HG03060 (cell line): ENCODE results near the gene B3GNT5.

Experiments used
- ATAC-seq: cut with Tn5 transposase; IDR thresholded peaks from one replicate; pipeline ENCODE4 v1.9.1; 2021; ENCODE audit warnings: low read depth, moderate number of reproducible peaks; ENCODE audit not compliant: unreplicated experiment

Gene B3GNT5

DNA sequence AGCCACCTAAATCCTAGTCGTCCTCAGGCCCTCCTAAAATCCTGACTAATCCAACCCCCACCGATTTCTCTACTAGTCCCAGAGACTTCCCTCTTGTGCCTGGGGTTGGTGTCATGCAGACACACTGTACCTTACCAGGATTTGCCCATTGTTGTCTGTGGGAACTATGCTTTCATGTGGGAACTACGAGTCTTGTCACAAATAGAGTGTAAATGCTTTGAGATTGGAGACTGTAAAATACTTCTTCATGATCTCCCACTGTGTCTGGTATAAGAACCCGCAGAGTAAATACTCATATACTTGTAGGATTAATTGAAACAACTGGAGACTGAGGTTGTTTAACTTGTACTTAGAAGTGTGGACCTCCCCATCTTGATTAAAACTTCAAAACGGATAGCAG is 11.2 kb downstream of the B3GNT5 start:
- ATAC-seq, result no peak

DNA sequence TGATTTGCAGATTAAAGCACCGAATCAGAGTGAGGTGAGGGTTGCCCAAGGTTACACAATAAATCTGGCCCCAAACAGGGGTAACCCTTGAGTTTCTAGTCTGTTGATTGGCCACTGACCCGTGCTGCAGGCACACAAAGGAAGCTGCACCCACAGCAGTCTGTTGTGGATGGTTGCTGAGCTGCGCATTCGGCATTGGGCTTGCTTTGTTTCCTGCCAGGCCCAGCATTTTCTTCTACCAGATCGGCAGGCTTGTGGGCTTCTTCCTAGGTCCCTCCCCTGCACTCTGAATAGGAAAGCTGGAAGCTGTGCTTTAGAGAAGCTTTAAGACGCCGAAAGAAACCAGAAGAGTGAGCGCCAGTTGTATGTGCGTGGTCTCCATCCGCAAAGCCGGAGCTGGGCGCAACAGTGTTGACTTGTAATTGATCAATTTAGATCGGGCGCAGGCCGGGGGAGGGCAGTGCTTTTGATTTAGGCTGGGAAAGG is 12.1 kb downstream of the B3GNT5 start:
- no peak for ATAC-seq

DNA sequence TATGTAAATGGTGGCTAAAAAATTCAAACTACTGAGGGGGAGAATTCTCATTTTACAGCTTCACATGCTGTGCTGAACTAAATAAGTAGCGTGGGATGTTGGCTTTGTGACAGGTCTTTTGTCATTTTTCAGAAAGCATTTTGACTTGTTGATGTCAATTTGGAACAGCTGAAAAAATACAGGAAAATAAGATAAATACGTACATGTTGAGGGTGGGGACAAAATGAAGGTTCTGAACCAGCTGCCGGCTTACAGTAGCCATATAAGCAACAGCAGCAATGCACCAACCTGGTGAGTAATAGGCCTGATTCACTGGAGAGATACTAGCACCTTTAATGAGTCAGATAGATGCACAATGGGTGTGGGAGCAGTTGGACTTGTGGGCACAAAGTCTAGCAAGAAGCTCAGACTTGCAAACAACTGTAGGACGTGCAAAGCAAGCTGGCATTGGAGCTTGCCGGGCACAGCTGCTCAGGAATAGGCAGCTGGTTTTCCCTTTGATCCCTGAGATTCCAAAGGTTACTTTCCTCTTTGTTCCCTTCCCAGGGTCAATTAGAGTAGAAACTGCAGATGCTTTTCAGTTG is 12.9 kb downstream of the B3GNT5 start:
- ATAC-seq, result no peak

- no peak for ATAC-seq
Measured at GRCh38 chr3:183266454-183266853, 13.4 kb downstream of the B3GNT5 start.

DNA sequence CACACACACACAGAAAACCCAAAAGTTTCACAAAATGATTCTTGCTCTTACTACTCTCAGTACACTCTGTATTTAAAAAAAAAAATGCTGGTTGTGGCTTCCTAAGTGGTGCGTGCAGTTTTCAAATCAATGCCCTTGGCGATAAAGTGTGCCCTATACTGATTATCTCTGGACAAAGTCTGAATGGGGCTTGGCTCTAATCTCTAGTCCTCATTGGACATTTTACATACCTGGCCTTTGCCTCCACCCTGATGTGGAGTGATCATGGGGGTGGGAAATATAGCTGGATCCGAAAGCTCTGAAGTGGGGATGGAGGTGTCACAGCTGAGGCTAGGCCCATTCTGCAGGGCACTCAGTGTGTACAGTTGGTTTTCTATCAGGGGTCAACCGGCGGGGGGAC is 14.1 kb downstream of the B3GNT5 start:
- ATAC-seq, result no peak

GRCh38 chr3:183268366-183268765 is 15.3 kb downstream of the B3GNT5 start:
- no peak for ATAC-seq

DNA sequence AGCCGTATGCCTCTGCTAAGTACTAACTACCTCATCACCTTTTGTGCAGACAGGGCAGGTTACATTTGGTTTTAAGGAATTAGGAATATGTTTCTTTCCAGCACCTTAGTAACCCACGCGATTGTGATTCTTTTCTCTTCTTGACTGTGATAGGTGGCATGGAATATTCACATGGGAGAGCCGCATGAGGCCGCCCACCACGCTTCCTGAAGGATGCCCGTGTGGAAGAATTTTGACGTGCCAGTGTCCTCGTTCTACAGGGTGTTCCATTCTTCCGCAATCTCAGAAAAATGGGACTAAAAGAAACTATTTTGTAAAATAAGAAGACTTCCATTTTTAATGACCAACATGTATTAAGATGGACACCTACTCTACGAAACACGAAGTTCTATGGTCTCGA is 16.3 kb downstream of the B3GNT5 start:
- ATAC-seq, result no peak

DNA sequence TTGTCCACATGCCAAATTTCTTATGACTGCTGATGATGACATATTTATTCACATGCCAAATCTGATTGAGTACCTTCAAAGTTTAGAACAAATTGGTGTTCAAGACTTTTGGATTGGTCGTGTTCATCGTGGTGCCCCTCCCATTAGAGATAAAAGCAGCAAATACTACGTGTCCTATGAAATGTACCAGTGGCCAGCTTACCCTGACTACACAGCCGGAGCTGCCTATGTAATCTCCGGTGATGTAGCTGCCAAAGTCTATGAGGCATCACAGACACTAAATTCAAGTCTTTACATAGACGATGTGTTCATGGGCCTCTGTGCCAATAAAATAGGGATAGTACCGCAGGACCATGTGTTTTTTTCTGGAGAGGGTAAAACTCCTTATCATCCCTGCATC is 17.3 kb downstream of the B3GNT5 start:
- ATAC-seq, result no peak

GRCh38 chr3:183272142-183272541 is 19.1 kb downstream of the B3GNT5 start:
- no peak for ATAC-seq

GRCh38 chr3:183272791-183273190 is 19.7 kb downstream of the B3GNT5 start:
- no peak for ATAC-seq

DNA sequence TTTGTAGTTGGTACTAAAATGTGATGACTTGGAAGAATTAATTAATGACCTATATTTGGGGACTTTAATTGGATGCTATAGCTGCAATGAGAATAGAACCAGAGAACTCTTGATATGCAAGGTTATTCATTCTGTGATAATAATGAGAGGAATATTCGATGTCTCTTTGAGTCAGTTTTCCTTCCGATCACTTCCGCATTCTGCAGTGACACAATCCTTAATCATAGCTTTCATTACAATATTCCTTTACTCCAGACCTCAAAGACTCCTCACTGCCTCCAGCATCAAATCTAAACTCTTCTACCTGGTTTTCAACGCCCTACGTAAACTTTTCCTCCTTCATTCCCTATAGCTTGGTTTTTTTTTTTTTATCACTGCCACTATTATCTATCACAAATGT is 21.6 kb downstream of the B3GNT5 start:
- no peak for ATAC-seq

DNA sequence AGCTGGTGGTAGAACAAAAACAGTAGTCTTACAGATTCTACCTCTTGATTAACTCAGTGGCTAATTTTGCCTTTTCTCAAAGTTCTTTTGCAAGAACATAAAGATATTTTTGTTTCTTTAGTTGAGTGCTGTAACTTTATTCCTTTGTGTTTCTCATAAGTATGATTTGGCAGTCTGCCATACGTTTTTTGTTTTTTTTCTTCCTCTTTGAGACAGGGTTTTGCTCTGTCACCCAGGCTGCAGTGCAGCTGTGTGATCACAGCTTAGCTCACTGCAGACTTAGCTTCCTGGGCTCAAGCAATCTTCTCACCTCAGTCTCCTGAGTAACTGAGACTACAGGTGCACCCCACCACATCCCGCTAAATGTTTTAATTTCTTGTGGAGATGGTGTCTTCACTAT is 22.4 kb downstream of the B3GNT5 start:
- ATAC-seq, result no peak

DNA sequence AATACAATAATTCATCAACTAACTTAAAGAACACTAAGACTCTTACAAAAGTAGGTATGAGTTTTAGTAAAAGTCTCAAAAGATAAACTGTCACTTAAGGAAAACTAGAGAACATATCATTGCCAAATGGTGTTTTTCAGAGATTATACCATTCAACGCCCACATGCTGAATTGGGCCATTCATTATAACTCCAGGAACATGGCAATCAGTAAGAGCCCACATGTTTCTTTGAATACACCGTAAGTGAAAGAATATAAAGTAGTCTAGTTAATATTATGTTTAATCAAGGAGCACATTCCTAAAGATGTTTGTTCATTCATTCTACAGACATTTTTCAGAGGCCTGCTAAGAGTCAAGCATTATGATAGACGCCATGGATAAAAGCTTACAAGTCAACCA is 22.9 kb downstream of the B3GNT5 start:
- no peak for ATAC-seq

DNA sequence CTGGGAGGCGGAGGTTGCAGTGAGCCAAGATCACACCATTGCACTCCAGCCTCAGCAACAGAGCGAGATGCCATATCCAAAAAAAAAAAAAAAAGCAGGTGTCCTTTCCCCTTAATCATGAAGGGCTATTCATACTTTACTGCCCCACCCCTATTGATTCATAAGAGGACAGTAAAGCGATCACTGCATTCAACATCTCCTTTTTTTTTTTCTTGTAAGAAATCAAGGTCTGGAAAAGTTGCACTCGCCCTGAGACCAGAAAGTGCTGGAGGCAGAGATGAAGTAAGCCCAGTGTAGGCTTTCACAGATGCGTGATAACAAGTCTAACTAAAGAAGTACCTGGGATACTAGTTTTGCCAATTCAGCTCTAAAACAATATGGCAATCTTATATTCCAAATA is 24.2 kb downstream of the B3GNT5 start:
- ATAC-seq, result no peak

DNA sequence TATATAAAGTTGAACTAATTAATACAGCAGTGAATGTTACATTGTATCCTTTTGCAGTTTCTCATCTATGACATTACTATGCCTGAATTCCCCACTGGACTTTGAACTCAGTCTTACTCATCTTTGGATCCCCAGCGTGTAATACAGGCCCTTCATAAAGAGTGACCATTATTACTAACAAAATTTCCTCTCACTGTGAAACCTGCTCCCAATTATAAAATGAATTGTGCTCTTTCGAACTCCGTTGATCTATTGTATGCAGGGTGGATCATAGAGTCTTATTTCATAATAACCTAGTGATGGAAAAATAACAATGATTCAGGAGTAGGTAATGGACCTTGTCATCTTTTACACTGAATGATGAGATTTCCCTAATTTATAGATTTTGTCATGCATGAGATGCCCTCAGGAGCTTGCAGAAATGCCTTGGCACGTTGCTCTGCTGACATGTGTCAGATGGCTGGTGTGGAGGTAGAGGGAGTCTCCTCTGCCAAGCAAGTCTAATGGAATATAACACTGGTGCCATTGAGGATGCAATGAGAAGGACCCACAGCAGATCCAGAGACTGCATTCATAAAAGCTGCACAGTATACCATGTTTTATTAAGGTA is 25.5 kb downstream of the B3GNT5 start:
- ATAC-seq, result no peak

GRCh38 chr3:183279371-183279770 is 26.3 kb downstream of the B3GNT5 start:
- no peak for ATAC-seq

GRCh38 chr3:183281126-183281797 is 28.2 kb downstream of the B3GNT5 start:
- ATAC-seq, result no peak

DNA sequence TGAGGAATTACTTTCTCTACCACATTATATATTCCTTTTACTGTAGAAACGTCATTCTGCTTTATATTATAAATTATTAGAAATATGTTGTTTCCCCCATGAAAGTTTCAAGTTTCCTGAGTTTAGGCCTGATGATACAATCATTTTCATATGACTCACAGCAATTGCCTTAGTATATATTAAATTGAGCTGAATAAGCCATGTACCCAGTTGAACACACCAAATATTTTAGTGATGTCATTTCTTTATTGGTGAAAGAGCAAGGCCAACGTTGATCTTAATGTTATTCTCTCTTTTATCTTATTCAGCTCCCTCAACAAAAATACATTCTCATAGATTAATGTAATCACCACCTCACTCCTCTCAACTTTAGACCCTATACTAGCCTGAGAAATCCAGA is 30.8 kb downstream of the B3GNT5 start:
- ATAC-seq, result no peak

- no peak for ATAC-seq
Measured at GRCh38 chr3:183284570-183284969, 31.5 kb downstream of the B3GNT5 start.

DNA sequence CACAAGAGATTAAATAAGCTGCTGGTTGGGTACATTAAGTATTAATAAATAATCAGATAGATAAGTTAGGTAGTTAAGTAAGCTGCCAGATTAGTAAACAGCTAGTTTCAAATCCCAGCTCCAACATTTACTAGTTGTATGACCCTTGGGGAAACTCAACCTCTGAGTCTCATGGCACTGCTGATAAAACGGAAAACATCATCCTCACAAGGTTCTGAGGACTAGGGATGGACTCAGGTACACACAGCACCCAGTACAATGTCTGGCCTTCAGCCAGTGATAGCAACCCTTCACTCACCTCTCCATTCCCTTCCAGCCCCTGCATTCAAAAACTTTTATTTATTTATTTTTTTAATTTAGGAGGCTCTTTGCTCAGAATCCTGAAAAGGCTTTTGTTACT is 32.3 kb downstream of the B3GNT5 start:
- no peak for ATAC-seq

- peak; percentile 96 for ATAC-seq
Measured at GRCh38 chr3:183285828-183286457, 32.9 kb downstream of the B3GNT5 start.
